GM18907 (cell line): ENCODE measurements around the gene MON1B.
"Not testable (repeated sequence)": the region's sequence is repeated elsewhere in the genome, so short reads cannot be mapped to it uniquely, and the experiment has no call there.

ENCODE experiments used
- ATAC-seq: cut with Tn5 transposase; IDR thresholded peaks from one replicate; pipeline ENCODE4 v1.9.1; 2021; ENCODE audit warnings: mild to moderate bottlenecking, moderate library complexity; ENCODE audit not compliant: unreplicated experiment

The MON1B gene

GRCh38 chr16:77190478-77191258 is at the start of gene MON1B:
MON1B (plus strand) TSS chr16:77191190; CDS start chr16:77191486, 296 bp downstream.
- peak; percentile 97 for ATAC-seq

- no peak for ATAC-seq
Measured at GRCh38 chr16:77143364-77143763, 47.6 kb upstream of the MON1B start.

GRCh38 chr16:77148121-77148520 is 42.9 kb upstream of the MON1B start:
- ATAC-seq: no peak

GRCh38 chr16:77157346-77158058 is 33.5 kb upstream of the MON1B start:
- no peak for ATAC-seq

- ATAC-seq: no peak
Measured at GRCh38 chr16:77158293-77158692, 32.7 kb upstream of the MON1B start.

- ATAC-seq: no peak
Measured at GRCh38 chr16:77165006-77165405, 26.0 kb upstream of the MON1B start.

GRCh38 chr16:77165536-77166236 is 25.3 kb upstream of the MON1B start:
- ATAC-seq: not testable (repeated sequence)

GRCh38 chr16:77166726-77167125 is 24.3 kb upstream of the MON1B start:
- ATAC-seq: no peak

GRCh38 chr16:77168901-77169300 is 22.1 kb upstream of the MON1B start:
- ATAC-seq: no peak

GRCh38 chr16:77169650-77170236 is 21.2 kb upstream of the MON1B start:
- ATAC-seq: peak; percentile 69

GRCh38 chr16:77170805-77171204 is 20.2 kb upstream of the MON1B start:
- no peak for ATAC-seq

GRCh38 chr16:77171745-77172635 is 19.0 kb upstream of the MON1B start:
- ATAC-seq: peak; percentile 80

- no peak for ATAC-seq
Measured at GRCh38 chr16:77172951-77173350, 18.0 kb upstream of the MON1B start.

- ATAC-seq: no peak
Measured at GRCh38 chr16:77183137-77183536, 7.9 kb upstream of the MON1B start.

- not testable (repeated sequence) for ATAC-seq
Measured at GRCh38 chr16:77186298-77186697, 4.7 kb upstream of the MON1B start.

- ATAC-seq: no peak
Measured at GRCh38 chr16:77190190-77190477, 856 bp upstream of the MON1B start.

- ATAC-seq: peak; percentile 1
Measured at GRCh38 chr16:77191259-77191969, 424 bp downstream of the MON1B start.

- no peak for ATAC-seq
Measured at GRCh38 chr16:77193377-77193776, 2.4 kb downstream of the MON1B start.

- no peak for ATAC-seq
Measured at GRCh38 chr16:77194295-77195231, 3.6 kb downstream of the MON1B start.
